Endodermal cell (in vitro differentiated cells): ENCODE data around the gene CASZ1. TPM values are rescaled to one million over a fixed set of nuclear protein-coding genes. Genes with fewer than 3 reads are reported as not detected.
A peak's percentile ranks its signal among the peaks of the same experiment; 100 is the strongest.

Source experiments
- DNase-seq: peaks from one replicate; pipeline ENCODE4 v3.0.0-alpha.2; 2017
- H3K27ac ChIP-seq: 2 replicates; pipeline ENCODE4 v1.5.1; 2013; ENCODE audit warnings: mild to moderate bottlenecking, low read depth, low read length, moderate library complexity
- H3K27me3 ChIP-seq: 2 replicates; pipeline ENCODE4 v1.6.1; 2013; ENCODE audit warnings: mild to moderate bottlenecking, low read length, moderate library complexity; ENCODE audit not compliant: insufficient read depth, control insufficient read depth, poor library complexity, severe bottlenecking
- H3K36me3 ChIP-seq: 2 replicates; pipeline ENCODE4 v1.7.0; 2013; ENCODE audit warnings: mild to moderate bottlenecking, low read length, moderate library complexity; ENCODE audit not compliant: control insufficient read depth, insufficient read depth
- H3K4me1 ChIP-seq: one replicate; pipeline ENCODE4 v1.7.0; 2013; ENCODE audit warnings: low read length; ENCODE audit not compliant: control insufficient read depth, insufficient read depth
- H3K4me3 ChIP-seq: 2 replicates; pipeline ENCODE4 v1.5.1; 2013; ENCODE audit warnings: mild to moderate bottlenecking, low read length, moderate library complexity
- H3K9ac ChIP-seq: 2 replicates; pipeline ENCODE4 v1.6.1; 2013; ENCODE audit warnings: mild to moderate bottlenecking, low read length, moderate library complexity; ENCODE audit not compliant: poor library complexity, severe bottlenecking; ENCODE audit errors: extremely low read depth
- H3K9me3 ChIP-seq: 2 replicates; pipeline ENCODE4 v1.6.1; 2013; ENCODE audit warnings: mild to moderate bottlenecking, low read length, moderate library complexity; ENCODE audit not compliant: control insufficient read depth
- H3K27ac Mint-ChIP-seq: 2 replicates; pipeline ENCODE4 v1.8.0; 2020; ENCODE audit warnings: mixed read lengths
- H3K27me3 Mint-ChIP-seq: 2 replicates; pipeline ENCODE4 v1.8.0; 2021; ENCODE audit warnings: mild to moderate bottlenecking, mixed read lengths; ENCODE audit not compliant: insufficient read depth
- H3K36me3 Mint-ChIP-seq: 2 replicates; pipeline ENCODE4 v1.8.0; 2020; ENCODE audit warnings: low read depth, mixed read lengths
- H3K4me1 Mint-ChIP-seq: 2 replicates; pipeline ENCODE4 v1.8.0; 2020; ENCODE audit warnings: mixed read lengths
- H3K4me3 Mint-ChIP-seq: 2 replicates; pipeline ENCODE4 v1.8.0; 2020; ENCODE audit warnings: mild to moderate bottlenecking, moderate library complexity, mixed read lengths
- H3K9me3 Mint-ChIP-seq: 2 replicates; pipeline ENCODE4 v1.8.0; 2020; ENCODE audit warnings: mild to moderate bottlenecking, mixed read lengths
- WGBS, 2 experiments: methylation state at CpG; one replicate each; pipeline versions ENCODE4 v1.1.5 to v1.1.7; 2013; ENCODE audit warnings: missing lambda C conversion rate in 2 of 2, mixed read lengths in 1 of 2; ENCODE audit not compliant: insufficient coverage in 1 of 2, insufficient read length in 1 of 2; 5-methylcytosine and 5-hydroxymethylcytosine counted together
- total RNA-seq, 2 donors: library from RNA; stranded (reverse); fragmentation: NEBNext Ultra II Directional in 1 of 2; extraction: Animal tissue kit (Norgen Biotek cat#: 25700) in 1 of 2; gene quantifications; 2 replicates in 1 of 2; 3 replicates in 1 of 2; pipeline ENCODE4 v1.2.1, GENCODE V29; 2021
- TF ChIP-seq, protein P1 (sequence below): fragments of 200-600 bp; sonication (generic); conservative IDR thresholded peaks from 2 replicates; pipeline ENCODE4 v1.5.0; 2021; ENCODE audit warnings: antibody characterized with exemption, mild to moderate bottlenecking

The CASZ1 gene
- total RNA-seq, 2 donors from 2014 or later: 3.5 to 5.9 TPM

DNA sequence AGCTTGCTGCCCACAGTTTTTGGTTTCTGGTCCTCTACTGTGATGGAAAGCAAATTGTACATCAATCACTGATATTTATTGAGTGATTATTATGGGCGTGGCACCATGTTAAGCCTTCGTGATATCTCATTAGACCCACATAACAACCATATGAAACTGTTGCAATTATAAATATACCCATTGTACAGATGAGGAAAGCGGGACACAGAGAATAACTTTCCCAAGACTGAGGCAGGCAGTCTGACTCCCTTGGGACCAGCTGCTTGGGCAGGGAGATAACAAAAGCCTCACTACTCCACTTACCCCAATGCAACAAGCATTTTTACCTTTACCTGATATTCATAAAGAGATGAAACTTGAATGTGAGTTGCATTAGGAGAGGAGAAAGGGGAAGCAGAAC lies 4.3 kb upstream of the CASZ1 start:
- H3K27me3 ChIP-seq: peaks cover 21% of the 10 kb centered on the region

GRCh38 chr1:10799726-10800125 lies 3.3 kb upstream of the CASZ1 start:
- WGBS, 2 experiments: 43 to 50% methylated on average over 6 of the region's 6 CpGs
- Mint-ChIP-seq H3K36me3 (no peaks in the 10 kb centered on the region), H3K4me1 (peaks cover 18% of the 10 kb centered on the region), H3K27me3 (peaks cover 36% of the 10 kb centered on the region), H3K27ac (no peak overlapping the region), H3K4me3 (no peak overlapping the region), H3K9me3 (no peaks in the 10 kb centered on the region)
- Histone ChIP-seq H3K9ac (no peak overlapping the region), H3K36me3 (no peaks in the 10 kb centered on the region), H3K4me1 (peaks cover 4% of the 10 kb centered on the region), H3K27me3 (peaks cover 32% of the 10 kb centered on the region), H3K4me3 (no peak overlapping the region), H3K9me3 (no peaks in the 10 kb centered on the region), H3K27ac (no peak overlapping the region)
- no peak for DNase-seq
- TF ChIP-seq, protein P1, sequence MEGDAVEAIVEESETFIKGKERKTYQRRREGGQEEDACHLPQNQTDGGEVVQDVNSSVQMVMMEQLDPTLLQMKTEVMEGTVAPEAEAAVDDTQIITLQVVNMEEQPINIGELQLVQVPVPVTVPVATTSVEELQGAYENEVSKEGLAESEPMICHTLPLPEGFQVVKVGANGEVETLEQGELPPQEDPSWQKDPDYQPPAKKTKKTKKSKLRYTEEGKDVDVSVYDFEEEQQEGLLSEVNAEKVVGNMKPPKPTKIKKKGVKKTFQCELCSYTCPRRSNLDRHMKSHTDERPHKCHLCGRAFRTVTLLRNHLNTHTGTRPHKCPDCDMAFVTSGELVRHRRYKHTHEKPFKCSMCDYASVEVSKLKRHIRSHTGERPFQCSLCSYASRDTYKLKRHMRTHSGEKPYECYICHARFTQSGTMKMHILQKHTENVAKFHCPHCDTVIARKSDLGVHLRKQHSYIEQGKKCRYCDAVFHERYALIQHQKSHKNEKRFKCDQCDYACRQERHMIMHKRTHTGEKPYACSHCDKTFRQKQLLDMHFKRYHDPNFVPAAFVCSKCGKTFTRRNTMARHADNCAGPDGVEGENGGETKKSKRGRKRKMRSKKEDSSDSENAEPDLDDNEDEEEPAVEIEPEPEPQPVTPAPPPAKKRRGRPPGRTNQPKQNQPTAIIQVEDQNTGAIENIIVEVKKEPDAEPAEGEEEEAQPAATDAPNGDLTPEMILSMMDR: no peak

More for the DNA sequence above, 4.3 kb upstream of the CASZ1 start:
- no peak overlapping the region for H3K27ac ChIP-seq
- no peak for DNase-seq
- H3K36me3 Mint-ChIP-seq: no peaks in the 10 kb centered on the region
- peaks cover 15% of the 10 kb centered on the region for H3K4me1 Mint-ChIP-seq
- 99 to 100% methylated on average over 1 to 3 of the region's 3 CpGs for WGBS, 2 experiments
- H3K27me3 Mint-ChIP-seq: peaks cover 26% of the 10 kb centered on the region
- H3K27ac Mint-ChIP-seq: no peak overlapping the region
- TF ChIP-seq, protein P1: no peak
- H3K36me3 ChIP-seq: no peaks in the 10 kb centered on the region
- no peak overlapping the region for H3K4me3 Mint-ChIP-seq
- no peaks in the 10 kb centered on the region for H3K9me3 ChIP-seq
- H3K9me3 Mint-ChIP-seq: no peaks in the 10 kb centered on the region
- H3K9ac ChIP-seq: no peak overlapping the region
- peaks cover 4% of the 10 kb centered on the region for H3K4me1 ChIP-seq
- no peak overlapping the region for H3K4me3 ChIP-seq

DNA sequence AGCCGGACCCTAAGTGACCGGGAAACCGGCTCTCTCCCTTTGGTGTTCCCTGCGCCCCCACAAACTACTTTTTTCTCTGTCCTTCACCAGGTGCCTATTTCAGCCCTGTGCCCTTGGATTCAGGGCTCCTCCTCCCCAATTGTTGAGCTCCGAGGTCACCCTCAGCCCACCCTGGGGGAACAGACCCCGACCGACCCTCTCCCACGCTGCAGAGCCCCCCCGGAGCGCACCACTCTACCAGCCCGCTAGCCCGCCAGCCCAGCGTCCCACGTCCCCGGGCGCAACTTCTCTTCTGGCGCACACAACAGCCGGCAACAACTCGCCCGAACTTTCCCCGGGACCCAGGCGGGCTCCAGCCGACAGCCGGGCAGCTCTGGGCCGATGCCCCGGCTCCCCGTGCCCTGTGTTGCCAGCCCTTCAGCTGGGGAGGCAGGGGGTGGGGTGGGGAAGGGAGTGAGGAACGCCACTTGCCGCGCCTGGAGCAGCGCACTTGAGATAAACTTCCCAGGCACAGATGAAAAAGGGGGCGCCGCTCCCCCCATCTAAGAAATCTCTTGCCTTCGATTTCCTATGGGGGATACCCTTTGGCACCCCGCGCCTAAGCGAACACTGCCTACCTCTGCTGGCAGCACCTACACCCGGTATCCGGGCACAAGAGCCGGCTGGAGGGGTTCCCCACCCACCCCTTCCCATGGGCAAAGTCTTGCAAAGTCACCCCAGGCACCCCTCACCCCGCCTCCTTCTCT lies 997 bp downstream of the CASZ1 start:
- 1 to 2% methylated on average over 12 to 40 of the region's 41 CpGs for WGBS, 2 experiments
- Histone ChIP-seq H3K36me3 (no peaks in the 10 kb centered on the region), H3K27me3 (peaks cover 71% of the 10 kb centered on the region), H3K4me3 (peak overlapping the region; percentile 62), H3K9ac (no peak overlapping the region), H3K9me3 (no peaks in the 10 kb centered on the region), H3K4me1 (peaks cover 4% of the 10 kb centered on the region), H3K27ac (no peak overlapping the region)
- DNase-seq: peak; percentile 66
- no peaks in the 10 kb centered on the region for H3K36me3 Mint-ChIP-seq
- peak overlapping the region; percentile 63 for H3K4me3 Mint-ChIP-seq
- H3K27ac Mint-ChIP-seq: no peak overlapping the region
- peaks cover 19% of the 10 kb centered on the region for H3K4me1 Mint-ChIP-seq
- TF ChIP-seq, protein P1: no peak
- H3K9me3 Mint-ChIP-seq: no peaks in the 10 kb centered on the region
- H3K27me3 Mint-ChIP-seq: peaks cover 56% of the 10 kb centered on the region
